SU-DHL-6 (cell line): ENCODE results near the gene PTGR1.

ENCODE experiments used
- H2AFZ ChIP-seq: fragments of 200-600 bp; sonication (generic); 2 replicates; pipeline ENCODE4 v1.6.1; 2014; ENCODE audit warnings: low read depth, mild to moderate bottlenecking, moderate library complexity, mixed read lengths, antibody characterized with exemption, low read length; ENCODE audit not compliant: severe bottlenecking
- H3F3A ChIP-seq: fragments of 200-600 bp; shearing (Covaris generic); 2 replicates; pipeline ENCODE4 v1.6.0; 2016; ENCODE audit warnings: antibody characterized with exemption, mild to moderate bottlenecking; ENCODE audit not compliant: insufficient read depth
- H3K27ac ChIP-seq: fragments of 200-600 bp; sonication (generic); 2 replicates; pipeline ENCODE4 v1.5.1; 2016; ENCODE audit warnings: low read depth, mild to moderate bottlenecking, low read length, moderate library complexity, mixed read lengths
- H3K27me3 ChIP-seq: fragments of 200-600 bp; sonication (generic), shearing (Covaris generic); 2 replicates; pipeline ENCODE4 v1.6.0; 2014; ENCODE audit warnings: mild to moderate bottlenecking, low read length
- H3K36me3 ChIP-seq: fragments of 200-600 bp; sonication (generic); 2 replicates; pipeline ENCODE4 v1.6.1; 2014; ENCODE audit warnings: mild to moderate bottlenecking, low read length, mixed read lengths
- H3K4me2 ChIP-seq: fragments of 300-600, 200-600 bp; shearing (Covaris generic), sonication (generic); 2 replicates; pipeline ENCODE4 v1.6.0; 2014; ENCODE audit warnings: low read length, low read depth, mild to moderate bottlenecking; ENCODE audit not compliant: poor library complexity, severe bottlenecking
- H3K4me3 ChIP-seq: fragments of 200-600 bp; sonication (generic); 2 replicates; pipeline ENCODE4 v1.5.1; 2014; ENCODE audit warnings: antibody characterized with exemption, low read length, mild to moderate bottlenecking, mixed read lengths; ENCODE audit not compliant: insufficient read depth, poor library complexity, severe bottlenecking
- H3K79me2 ChIP-seq: fragments of 200-600 bp; sonication (generic); 2 replicates; pipeline ENCODE4 v1.6.1; 2014; ENCODE audit warnings: mild to moderate bottlenecking, low read length, moderate library complexity; ENCODE audit not compliant: insufficient read depth
- H3K9ac ChIP-seq: fragments of 200-600 bp; sonication (generic); 2 replicates; pipeline ENCODE4 v1.7.0; 2014; ENCODE audit warnings: mild to moderate bottlenecking, low read length
- H3K9me2 ChIP-seq: fragments of 200-600 bp; sonication (generic); replicated peaks from 2 replicates; pipeline ENCODE4 v1.6.1; 2014; ENCODE audit warnings: low read length; ENCODE audit not compliant: insufficient read depth
- H3K9me3 ChIP-seq: fragments of 200-600 bp; sonication (generic); 2 replicates; pipeline ENCODE4 v1.6.1; 2014; ENCODE audit warnings: low read length, mixed read lengths; ENCODE audit not compliant: insufficient read depth
- H4K20me1 ChIP-seq: fragments of 200-600 bp; sonication (generic); 2 replicates; pipeline ENCODE4 v1.6.1; 2014; ENCODE audit warnings: low read depth, mild to moderate bottlenecking, antibody characterized with exemption, low read length, moderate library complexity, mixed read lengths
- EZH2phosphoT487 ChIP-seq: fragments of 200-600 bp; sonication (generic), shearing (Covaris generic); conservative IDR thresholded peaks from 2 replicates; pipeline ENCODE4 v1.6.1; 2018; ENCODE audit warnings: mild to moderate bottlenecking, antibody characterized with exemption, low read length, moderate library complexity, mixed read lengths
- TF ChIP-seq, protein P1 (sequence below): fragments of 200-600 bp; sonication (generic); IDR thresholded peaks from one replicate; pipeline ENCODE4 v1.5.1; 2017; ENCODE audit warnings: antibody characterized with exemption, mild to moderate bottlenecking, low read length, moderate library complexity; ENCODE audit not compliant: insufficient read depth, poor library complexity, severe bottlenecking

Gene PTGR1

DNA sequence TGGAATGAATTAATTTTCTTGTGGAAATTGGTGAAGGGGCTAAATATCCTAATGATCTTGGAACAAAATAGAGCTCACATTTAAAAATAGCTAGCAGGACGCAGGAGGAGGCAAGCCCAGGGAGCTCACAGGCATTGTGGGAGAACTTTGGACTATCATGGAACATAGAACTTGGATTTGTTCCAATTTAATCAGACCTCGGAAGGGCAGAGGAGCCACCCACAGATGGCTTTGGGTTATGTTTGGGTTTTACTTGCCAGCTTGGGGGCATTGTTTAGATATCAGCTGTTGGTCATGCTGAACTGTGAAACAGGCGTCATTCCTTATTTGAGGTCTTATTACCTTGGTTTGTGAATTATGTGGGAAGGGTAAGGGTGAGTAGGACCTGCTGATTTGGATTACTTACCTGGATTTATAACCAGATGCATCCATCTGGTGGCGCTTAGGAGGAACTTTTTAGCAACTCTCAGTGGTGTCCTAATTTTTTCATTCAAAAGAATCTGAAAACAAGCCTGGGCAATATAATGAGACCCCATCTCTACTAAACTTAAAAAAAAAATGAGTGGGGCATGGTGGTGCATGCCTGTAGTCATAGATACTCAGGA lies 14.1 kb upstream of the PTGR1 start:
- no peaks in the 10 kb centered on the region for H3K27me3 ChIP-seq
- no peak overlapping the region for H3K27ac ChIP-seq
- H3K9ac ChIP-seq: no peak overlapping the region
- no peaks in the 10 kb centered on the region for H3K36me3 ChIP-seq
- H3K9me3 ChIP-seq: no peaks in the 10 kb centered on the region
- no peaks in the 10 kb centered on the region for H3K79me2 ChIP-seq
- no peak overlapping the region for H3K4me2 ChIP-seq
- no peaks in the 10 kb centered on the region for H4K20me1 ChIP-seq
- no peaks in the 10 kb centered on the region for H3F3A ChIP-seq
- no peaks in the 10 kb centered on the region for H3K9me2 ChIP-seq
- no peak overlapping the region for H2AFZ ChIP-seq
- TF ChIP-seq, protein P1, sequence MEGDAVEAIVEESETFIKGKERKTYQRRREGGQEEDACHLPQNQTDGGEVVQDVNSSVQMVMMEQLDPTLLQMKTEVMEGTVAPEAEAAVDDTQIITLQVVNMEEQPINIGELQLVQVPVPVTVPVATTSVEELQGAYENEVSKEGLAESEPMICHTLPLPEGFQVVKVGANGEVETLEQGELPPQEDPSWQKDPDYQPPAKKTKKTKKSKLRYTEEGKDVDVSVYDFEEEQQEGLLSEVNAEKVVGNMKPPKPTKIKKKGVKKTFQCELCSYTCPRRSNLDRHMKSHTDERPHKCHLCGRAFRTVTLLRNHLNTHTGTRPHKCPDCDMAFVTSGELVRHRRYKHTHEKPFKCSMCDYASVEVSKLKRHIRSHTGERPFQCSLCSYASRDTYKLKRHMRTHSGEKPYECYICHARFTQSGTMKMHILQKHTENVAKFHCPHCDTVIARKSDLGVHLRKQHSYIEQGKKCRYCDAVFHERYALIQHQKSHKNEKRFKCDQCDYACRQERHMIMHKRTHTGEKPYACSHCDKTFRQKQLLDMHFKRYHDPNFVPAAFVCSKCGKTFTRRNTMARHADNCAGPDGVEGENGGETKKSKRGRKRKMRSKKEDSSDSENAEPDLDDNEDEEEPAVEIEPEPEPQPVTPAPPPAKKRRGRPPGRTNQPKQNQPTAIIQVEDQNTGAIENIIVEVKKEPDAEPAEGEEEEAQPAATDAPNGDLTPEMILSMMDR: no peak
- no peak for TF ChIP-seq EZH2phosphoT487
- H3K4me3 ChIP-seq: no peak overlapping the region

DNA sequence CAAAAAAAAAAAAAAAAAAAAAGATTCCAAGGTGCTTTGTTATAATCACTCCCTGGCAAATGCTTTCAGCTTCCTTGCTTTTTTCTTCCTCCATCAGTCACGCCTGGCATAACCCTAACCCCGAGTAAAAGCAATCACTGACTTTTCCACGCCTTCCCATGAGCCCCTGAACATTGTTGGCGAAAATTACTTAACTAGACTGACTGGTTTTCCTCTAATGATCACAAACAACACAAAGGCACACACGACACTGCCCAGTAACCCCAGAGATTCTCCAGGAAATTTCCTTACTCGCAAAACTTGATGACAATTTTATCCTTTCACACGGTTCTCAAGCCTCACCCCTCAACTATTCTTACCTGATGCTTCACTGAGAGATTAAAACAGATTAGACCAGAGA lies 11.4 kb upstream of the PTGR1 start:
- no peaks in the 10 kb centered on the region for H3F3A ChIP-seq
- no peaks in the 10 kb centered on the region for H3K9me3 ChIP-seq
- H3K27ac ChIP-seq: no peak overlapping the region
- H4K20me1 ChIP-seq: no peaks in the 10 kb centered on the region
- H3K9me2 ChIP-seq: no peaks in the 10 kb centered on the region
- H3K9ac ChIP-seq: no peak overlapping the region
- no peak overlapping the region for H2AFZ ChIP-seq
- H3K4me3 ChIP-seq: no peak overlapping the region
- TF ChIP-seq, protein P1: no peak
- no peak for TF ChIP-seq EZH2phosphoT487
- H3K36me3 ChIP-seq: no peaks in the 10 kb centered on the region
- no peak overlapping the region for H3K4me2 ChIP-seq
- H3K79me2 ChIP-seq: no peaks in the 10 kb centered on the region
- H3K27me3 ChIP-seq: no peaks in the 10 kb centered on the region

DNA sequence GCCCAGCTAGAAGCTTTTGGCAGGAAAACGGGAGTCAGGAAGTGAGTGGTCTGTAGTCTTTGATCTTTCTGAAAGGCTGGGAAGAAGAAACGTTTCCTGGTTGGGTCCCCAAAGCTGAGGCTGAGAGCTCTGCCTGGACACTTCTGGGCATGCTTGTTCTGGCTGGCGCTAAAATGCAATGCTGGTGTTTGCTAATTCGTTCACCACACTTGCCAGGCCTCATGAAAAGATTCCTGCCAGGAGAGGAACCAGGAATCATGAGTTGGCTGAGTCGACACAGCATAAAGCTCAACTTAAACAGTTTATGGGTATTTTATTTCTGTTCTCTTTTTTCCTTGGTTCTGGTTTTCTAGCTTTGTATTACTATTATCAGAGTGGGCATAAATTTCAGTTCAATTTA lies 10.7 kb upstream of the PTGR1 start:
- Histone ChIP-seq H3K27me3 (no peaks in the 10 kb centered on the region), H2AFZ (no peak overlapping the region), H3F3A (no peaks in the 10 kb centered on the region), H3K4me3 (no peak overlapping the region), H3K79me2 (no peaks in the 10 kb centered on the region), H3K27ac (no peak overlapping the region), H3K9ac (no peak overlapping the region), H3K9me2 (no peaks in the 10 kb centered on the region), H4K20me1 (no peaks in the 10 kb centered on the region), H3K36me3 (no peaks in the 10 kb centered on the region), H3K9me3 (no peaks in the 10 kb centered on the region), H3K4me2 (no peak overlapping the region)
- TF ChIP-seq, protein P1: no peak
- no peak for TF ChIP-seq EZH2phosphoT487
